ENCODE measurements around the gene CSAD. TPM values are rescaled to one million over a fixed set of nuclear protein-coding genes. Genes with fewer than 3 reads are reported as not detected.
"Not testable (repeated sequence)": the region's sequence is repeated elsewhere in the genome, so short reads cannot be mapped to it uniquely, and the experiment has no call there.

CSAD gene
- total RNA-seq, 1 donor from 2014 or later = 17.1 TPM

DNA sequence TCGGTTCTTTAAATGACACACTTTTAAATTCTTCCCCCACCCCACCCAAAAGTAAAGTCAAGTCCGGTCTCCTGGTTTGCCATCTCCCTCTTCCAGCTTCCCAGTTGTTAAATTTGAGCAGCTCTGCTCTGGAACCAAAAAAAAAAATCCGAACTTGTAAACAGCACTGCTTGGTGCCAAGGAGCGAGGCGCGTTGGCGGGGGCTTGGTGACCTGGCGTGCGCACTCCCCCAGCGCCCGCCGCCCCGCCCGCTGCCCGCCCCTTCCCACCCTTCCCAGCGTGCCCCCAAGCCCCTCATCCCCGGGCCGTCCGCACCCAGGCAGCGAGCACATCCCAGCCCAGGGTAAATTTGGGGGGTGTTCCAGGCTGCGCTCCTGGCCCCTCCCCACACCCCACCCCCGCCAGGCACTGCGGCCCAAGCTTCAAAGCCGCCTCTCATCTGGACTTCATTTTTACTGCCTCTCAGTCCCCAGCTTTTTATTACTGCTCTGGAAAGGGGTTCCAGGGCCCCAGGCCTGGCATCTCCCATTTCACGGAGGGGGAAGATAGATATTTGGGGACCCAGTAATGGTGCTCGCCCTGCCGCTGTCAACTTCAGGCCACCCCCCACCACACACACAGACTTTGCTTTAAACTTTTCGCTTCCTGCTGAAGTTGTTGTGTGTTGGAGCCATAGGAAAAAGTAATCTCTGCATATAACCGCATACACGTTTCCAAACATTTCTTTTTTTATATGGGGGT, 38.0 kb upstream of the CSAD start:
- no peak for ATAC-seq

DNA sequence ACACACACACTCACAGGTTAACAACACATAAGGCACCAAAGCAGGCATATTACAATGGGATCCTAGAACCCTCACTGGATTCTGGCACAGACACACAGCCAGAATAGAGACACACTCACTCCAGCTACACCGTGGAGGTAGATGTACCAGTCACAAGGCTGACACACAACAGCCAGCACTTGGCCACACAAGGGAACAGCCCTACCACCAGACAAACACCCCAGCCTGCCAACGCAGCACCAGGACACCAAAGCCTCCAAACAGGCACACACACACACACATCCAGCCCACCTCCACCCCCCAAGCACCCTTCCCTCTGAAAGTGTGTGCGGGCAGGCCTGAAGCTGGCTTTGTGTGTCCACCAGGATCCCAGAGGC, 37.2 kb upstream of the CSAD start:
- no peak for ATAC-seq

DNA sequence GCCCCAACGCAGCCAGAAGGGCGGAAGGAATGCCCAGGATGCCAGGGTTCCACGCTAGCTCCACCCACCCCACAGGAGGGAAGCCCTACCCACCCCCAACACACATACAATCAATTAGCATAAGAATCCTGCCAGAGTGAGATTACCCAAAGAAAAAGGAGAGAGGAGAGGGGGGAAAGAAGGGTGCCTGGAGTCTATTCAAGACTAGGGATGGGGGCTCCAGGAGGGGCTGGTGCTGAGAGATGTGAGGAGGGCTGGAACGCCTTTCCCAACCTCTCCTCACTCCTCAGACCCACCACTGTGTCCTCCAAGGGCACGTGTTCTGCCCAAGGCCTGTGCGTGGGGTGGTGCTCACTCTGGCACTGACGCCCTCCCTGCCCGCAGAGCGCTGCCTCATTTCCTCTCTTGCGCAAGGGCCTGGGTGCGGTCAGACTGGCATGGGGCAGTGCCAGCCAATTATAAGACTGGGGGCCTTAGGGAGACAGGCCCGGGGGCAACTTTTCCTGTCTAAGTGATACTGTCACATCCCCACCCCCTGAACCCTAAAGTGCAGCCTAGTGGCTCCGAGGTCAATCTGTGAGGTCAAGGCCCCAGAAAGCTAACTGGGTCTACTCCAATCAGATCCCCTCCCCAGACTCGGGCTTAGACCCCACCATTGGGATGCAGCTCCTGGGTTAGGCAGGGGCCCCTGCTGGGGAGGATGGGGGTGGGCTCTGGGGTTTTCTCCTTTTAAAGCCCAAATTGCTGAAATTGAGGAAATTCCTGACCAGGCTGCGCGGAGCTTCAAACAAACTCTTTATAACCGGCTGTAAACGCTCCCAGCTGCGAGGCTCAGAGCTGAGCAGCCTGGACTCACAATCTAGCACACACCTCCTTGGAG, 36.6 kb upstream of the CSAD start:
- ATAC-seq = peak; percentile 29

DNA sequence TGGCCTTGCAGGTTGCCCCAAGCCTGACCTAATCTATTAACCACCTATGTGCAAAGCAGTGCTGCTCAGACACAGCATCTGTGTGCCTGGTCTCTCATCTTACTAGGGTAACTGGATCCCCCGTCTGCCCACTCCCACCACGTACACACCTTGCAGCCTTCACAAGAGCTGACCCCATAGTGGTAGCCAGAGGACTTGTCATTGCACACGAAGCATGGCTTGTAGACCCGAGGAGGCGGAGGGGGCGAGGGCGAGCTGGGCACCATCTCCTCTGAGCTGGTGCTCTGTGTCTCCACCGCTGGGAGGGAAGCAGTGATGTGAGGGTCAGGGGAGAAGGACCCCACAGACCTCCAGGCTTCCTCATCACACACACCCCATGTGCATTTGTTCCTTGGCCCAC, 34.8 kb upstream of the CSAD start:
- ATAC-seq = no peak

DNA sequence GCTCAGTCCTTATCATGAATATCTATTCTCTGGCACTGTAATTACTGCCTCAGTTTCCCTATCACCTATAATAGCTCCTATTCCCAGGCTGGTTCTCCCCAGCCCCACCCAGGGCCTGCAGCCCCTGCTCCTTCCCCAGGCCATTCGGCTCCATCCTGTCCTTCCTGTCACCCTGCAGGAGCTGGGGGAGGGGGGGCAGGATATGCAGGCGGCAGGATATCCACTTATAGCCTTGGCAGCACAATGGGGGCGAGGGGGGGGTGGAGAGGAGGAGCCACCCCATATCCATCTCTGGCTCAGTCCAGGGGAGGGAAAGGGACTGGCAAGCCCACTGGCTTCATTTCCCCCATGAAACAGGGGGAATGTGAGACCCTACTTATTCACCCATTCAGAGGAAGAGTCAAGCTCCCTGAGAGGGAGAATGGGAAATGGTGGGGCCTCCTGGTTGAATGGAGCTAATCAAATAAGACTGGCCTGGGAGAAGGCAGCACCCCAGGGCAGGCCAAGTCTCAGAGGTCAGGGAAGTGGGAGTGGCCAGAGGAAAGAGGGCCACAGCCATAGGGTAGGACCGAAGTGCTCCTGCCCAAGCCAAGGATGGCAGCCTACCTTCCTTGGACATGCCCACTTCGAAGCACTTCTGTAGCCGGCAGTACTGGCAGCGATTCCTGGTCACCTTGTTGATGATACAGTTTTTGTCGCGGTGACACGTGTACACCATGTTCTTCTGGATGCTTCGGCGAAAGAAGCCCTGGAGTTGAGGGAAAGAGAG, 34.1 kb upstream of the CSAD start:
- no peak for ATAC-seq

DNA sequence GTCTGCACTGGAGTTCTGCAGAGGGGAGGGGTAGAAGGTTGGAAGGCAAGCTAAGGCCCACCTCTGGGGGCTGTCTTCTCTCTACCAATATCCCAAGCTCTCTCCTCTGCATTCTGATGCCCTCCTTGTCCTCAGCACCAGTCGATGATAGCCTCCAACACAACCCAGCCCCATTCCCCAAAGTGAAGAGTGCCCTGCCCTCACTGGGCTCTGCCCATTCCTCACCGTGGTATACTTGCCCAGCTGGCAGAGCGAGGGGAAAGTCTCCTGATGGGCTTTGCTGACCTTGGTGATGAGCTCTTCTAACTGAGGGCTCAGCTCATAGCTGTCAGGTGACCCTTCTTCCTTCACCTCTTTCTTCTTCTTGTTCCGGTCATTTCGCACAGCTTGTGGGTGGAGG, 33.5 kb upstream of the CSAD start:
- ATAC-seq = no peak

DNA sequence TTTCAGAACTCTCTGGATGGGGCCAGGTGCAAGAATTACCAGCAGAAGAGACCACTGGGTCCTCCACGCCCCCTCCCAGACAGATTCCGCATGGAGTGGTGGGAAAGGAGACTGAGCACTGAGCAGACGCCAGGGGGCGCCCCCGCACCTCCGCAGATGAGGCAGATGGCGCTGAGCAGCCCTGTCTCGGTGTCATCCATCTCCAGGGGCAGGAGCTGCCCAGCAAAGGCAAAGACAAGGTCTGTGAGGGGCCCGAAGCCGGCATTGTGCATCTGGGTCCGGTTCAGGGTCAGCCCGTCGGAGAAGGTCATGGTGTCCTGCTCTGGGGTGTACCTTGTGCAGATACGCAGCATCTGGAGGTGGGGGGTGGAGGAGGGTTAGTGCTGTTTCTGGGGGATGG, 32.6 kb upstream of the CSAD start:
- ATAC-seq = peak; percentile 38

DNA sequence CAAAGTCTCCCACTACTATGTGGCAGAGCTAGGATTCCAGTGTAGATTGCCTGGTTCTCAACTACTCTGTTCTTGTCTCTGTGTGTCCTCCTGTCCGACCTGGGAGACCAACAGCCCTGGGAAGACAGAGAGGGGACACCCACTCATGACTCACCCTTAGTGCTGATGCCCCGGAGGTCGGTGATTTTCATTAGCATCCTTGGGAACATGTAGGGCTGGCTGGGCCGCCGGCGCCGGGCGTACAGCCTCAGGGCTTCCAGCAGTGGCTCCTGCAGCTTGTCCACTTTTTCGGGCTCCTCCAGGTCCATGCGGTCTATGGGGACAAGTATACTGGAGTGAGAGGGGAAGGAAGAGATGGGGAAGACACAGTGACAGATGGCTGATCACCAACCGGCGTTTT, 32.2 kb upstream of the CSAD start:
- no peak for ATAC-seq

DNA sequence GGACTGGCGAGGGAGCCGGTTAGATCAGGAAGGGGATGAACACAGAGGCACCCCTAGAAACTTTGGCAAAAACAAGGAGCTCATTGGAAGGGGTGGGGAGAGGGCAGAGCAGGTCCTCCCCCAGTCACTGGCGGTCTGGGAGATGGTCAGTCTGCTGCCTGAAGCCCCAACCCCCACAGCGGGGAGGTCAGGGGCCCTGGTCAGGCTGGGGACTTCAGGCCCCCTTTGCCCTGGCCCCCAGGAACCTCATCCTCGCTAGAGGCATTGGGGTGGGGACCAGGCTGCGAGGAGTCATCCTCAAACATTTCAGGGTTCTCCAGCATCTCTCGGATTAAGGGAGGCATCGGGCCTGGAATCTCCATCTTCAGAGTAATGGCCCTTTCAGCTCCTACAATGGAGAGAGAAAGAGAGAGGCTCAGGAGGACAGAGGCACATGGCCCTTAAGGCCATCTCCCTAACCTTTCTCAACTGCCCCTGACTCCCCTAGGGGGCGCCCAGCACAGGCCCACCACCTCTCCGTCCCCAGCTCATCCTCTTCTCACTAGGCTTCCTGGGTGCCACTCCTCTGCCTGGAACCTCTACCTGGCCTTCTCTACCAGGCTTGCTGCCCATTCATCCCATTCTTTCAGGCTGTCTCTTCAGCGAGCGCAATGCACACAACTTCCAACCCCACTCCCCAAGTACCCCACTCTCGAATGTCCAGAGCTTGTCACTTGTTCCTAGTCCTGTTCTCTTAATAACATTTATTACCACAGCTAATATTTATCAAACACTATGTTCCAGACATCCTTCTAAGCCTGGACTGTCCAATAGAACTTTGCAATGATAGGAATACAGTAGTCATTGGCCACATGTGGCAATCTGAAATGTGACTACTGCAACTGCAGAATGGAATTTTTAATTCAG, 31.0 kb upstream of the CSAD start:
- ATAC-seq = no peak

DNA sequence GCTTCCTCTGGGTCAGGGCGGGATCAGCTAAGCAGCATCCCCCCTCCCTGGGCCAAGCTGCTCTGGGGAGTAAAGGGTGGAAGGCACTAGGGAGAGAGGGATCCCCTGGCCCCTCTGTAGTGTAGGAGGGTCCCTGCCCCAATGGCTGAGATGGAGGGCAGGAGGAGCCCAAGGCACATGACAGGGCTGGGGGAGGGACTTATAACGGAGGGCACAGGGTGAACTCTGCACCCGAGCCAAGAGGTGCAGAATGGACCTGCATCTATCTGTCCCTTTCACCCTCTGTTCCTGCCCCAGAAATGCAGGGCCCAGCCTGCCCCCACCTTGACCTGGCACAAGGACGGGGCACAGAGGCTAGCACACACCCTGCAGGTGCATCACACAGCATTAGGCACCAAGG, 30.1 kb upstream of the CSAD start:
- ATAC-seq = peak; percentile 1

DNA sequence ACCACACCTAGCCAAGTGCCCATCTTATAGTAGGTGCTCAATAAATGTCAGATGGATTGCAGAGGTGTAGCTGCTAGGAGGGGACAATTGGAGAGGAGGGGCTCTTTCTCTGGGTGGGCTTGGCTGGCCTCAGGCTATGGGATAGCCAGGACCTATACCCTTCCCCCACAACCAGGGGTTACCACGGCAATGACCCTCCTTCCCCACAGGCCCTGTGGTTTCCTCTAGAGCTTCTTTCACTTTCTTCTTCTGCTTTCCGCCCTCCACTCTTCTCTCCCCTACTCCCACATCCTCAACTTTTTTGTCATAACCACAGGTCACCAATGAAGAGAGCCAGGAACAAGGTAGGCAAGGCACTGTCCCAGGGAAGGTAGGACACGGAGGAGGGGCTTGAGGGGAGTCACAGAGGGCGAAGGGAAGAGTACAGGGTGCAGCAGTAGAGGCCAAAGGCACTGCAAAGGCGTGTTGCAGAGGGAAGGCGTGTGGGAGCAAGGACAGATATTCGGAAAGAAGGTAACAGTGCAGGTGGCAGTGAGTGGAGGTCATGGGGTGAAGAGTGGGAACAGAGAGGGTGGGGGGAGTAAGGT, 28.2 kb upstream of the CSAD start:
- peak; percentile 4 for ATAC-seq

DNA sequence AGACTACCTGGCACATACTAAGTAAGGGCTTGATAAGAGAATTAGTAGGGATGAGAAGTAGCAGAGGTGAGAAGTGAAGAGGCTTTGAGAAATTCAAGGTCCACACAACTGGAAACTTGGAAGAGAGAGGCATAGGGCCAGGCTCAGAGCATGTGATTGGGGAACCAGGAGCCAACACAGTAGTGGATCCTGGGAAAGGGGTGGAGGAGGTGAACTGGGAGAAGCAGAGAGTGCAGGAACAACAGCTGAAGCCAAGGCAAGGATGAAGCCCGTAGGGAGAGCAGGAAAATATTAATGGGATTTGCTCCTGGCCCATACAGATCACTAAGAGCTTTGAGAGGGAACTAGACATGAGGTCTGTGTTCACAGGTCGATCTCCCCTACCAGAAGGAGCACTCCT, 27.7 kb upstream of the CSAD start:
- ATAC-seq = no peak

DNA sequence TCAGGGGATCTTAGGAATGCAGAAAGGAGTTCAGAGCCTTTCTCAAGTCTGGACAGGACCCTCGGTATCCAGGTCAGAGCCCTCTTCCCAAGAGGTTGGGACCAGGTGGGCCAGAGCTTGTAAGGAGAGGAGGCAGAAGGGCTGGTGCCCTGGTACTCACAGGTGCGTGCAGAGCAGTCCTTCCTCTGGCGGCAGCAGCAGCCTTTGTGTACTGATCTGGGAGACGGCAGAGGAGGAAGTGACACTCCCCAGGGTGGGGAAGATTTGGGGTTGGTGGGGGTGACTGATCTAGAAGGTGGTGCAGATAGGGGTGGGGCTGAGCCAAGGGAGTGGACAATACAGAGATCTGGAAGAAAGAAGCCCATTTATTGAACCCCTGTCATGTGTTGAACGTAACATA, 26.3 kb upstream of the CSAD start, which contains the start of gene ITGB7:
Gene ITGB7 (minus strand): TSS at position 210 of the 400 bp plus-strand sequence. CDS start 6,808 bp downstream, outside the sequence.
- peak; percentile 67 for ATAC-seq

DNA sequence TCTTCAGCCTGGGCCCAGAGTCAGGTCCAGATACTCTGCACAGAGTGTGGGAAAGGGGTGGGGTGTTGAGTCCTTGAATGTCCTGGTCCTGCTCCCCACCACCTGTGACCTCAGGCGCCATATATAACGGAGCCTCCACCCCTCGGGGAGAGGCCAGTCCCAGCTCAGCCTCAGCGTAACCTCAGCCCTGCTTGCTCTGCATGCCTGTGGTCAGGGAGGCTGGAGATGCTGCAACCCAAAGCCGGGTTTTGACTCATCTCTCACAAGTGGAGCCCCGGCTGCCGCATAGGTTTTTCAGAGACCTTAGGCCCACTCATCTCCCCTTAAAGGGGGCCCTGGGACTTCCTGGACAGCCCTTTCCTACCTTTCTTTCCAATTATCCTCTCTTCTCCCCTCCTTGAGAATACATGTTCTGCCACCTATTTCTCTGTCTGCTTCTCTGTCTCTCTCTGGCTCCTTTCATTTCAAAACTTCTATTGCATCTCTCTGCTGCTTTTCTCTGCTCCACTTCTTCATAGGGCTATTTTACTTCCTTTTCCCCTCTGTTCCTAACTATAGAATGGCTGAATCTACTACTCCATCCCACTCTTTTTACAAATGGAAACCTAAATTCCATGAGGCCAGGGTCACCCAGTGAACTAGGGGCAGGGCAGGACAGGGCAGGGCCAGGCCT, 25.2 kb upstream of the CSAD start:
- peak; percentile 13 for ATAC-seq

DNA sequence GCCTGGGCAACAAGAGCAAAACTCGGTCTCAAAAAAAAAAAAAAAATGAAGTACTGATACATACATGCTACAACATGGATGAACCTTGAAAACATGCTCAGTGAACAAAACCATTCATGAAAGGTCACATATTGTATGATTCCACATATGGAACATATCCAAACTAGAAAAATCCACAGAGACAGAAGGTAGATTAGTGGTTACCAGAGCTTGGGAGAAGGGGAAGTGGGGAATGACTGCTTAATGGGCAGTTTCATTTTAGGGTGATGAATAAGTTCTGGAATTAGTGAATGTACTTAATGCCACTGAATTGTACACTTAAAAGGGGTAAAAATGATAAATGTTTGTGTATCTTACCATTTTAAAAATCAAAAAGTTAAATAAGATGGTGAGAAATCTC, 23.6 kb upstream of the CSAD start:
- ATAC-seq = no peak

DNA sequence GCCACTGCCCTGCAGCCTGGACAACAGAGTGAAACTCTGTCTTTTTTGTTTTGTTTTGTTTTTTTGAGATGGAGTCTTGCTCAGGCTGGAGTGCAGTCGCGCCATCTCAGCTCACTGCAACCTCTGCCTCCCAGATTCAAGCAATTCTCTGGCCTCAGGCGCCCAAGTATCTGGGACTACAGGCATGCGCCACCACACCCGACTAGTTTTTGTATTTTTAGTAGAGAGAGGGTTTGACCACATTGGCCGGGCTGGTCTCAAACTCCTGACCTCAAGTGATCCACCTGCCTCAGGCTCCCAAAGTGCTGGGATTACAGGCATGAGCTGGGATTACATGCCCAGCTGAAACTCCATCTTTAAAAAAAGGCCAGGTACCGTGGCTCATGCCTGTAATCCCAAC, 21.6 kb upstream of the CSAD start:
- not testable (repeated sequence) for ATAC-seq

DNA sequence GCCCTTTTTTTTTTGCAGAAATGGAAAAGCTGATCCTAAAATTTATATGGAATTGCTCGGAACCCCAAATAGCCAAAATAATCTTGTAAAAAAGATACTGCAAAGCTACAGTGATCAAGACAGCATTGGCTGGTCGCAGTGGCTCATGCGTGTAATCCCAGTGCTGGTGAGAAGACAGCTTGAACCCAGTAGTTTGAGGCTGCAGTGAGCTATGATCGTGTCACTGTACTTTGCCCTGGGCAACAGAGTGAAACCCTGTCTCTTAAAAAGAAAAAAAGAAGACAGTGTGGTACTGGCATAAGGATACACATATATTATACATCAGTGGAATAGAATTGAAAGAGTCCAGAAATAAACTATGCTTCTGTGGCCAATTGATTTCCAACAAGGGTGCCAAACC, 20.9 kb upstream of the CSAD start:
- no peak for ATAC-seq

DNA sequence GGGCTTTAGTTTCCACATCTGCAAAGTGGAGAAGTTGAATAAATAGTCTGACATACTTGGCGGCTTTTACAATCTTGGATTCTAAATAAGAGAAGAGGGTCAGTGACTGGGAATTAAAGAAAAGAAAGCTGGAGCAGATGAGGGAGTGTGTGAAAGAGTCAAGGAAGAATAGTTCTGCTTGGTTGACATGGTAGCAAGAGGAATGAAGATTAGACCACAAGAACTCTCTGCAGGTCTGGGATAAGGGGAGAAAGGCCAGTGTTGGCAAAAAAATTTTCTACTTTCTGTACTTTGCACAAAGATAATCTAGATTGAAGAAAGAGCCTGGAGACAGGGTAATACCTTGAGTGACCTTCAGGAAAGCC, 20.4 kb upstream of the CSAD start:
- ATAC-seq = no peak

DNA sequence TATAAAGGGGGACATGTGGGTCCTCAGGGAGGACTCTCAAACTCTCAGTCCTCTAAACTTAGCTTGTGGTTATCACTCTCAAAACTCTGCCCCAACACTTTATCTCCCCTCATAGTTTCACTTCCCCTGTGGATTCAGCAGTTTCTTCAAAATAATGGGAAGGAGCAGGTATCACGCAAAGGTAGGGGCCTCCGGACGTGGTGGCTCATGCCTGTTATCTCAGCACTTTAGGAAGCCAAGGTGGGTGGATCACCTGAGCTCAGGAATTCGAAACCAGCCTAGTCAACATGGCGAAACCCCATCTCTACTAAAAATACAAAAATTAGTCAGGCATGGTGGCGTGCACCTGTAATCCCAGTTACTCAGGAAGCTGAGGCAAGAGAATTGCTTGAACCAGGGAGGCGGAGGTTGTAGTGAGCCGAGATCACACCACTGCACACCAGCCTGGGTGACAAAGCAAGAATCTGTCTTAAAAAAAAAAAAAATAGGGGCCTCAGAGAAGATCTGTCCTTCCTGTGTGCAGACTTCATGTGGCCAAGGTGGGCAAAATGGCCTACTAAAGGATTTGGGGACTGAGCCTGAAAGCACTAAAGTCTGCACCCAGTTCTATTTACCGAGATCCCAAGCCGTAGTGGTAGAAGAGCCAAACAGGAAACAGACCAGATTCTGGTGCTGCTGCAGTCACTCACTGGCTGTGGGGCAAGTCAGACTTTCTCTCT, 19.9 kb upstream of the CSAD start:
- no peak for ATAC-seq

DNA sequence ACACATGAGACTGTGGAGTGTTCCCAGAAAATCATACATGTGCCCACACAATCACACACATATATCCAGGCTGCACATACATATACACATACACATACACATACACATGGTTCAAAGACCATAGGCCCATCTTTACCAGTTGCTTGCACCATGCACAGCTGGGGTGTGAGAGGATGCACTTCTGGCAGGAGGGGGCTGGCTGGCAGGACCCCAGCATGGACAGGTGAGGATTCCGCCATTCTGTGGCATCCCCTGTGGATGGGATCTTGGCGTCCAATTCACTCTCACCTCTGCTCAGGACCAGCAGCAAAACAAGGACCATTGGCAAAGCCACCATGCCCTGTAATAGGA, 19.4 kb upstream of the CSAD start:
- ATAC-seq = no peak

DNA sequence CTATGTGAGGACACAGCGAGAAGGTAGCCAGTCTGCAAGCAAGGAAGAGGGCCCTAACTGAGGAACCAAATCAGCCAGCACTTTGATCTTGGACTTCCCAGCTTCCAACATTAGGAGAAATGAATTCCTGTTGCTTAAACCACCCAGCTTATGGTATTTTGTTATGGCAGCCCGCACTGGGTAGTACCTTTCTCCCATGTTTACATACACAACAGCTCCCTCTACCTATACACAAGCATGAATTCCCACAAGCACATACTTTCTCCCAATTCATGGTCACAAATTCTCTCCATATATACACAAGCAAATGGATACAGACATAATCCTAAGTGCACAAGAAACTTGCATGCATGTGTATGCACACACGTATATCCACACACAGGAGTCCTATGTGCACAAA, 19.0 kb upstream of the CSAD start:
- no peak for ATAC-seq
